Astrocyte (in vitro differentiated cells and primary cell): ENCODE results near the gene GPHN. TPM values are rescaled to one million over a fixed set of nuclear protein-coding genes. Genes with fewer than 3 reads are reported as not detected.

Experiments used
- DNase-seq: peaks from one replicate; pipeline ENCODE4 v3.0.0-alpha.2; 2010; ENCODE audit warnings: low read depth
- FAIRE-seq: peaks from 2 replicates; lab custom pipeline; 2011; peaks lifted over from hg19 to GRCh38; lab: Jason Lieb, UNC
- H2AFZ ChIP-seq: 2 replicates; pipeline ENCODE4 v1.6.0; 2012; ENCODE audit warnings: low read depth, low read length, inconsistent platforms
- H3K27ac ChIP-seq: 2 replicates; pipeline ENCODE4 v1.5.1; 2011; ENCODE audit warnings: low read depth, low read length, inconsistent platforms
- H3K27me3 ChIP-seq: 2 replicates; pipeline ENCODE4 v1.6.0; 2011; ENCODE audit warnings: low read length, inconsistent platforms; ENCODE audit not compliant: insufficient read depth
- H3K36me3 ChIP-seq: 2 replicates; pipeline ENCODE4 v1.5.1; 2011; ENCODE audit warnings: low read length, inconsistent platforms; ENCODE audit not compliant: insufficient read depth
- H3K4me1 ChIP-seq: 2 replicates; pipeline ENCODE4 v1.5.1; 2011; ENCODE audit warnings: low read length, inconsistent platforms; ENCODE audit not compliant: insufficient read depth
- H3K4me2 ChIP-seq: 2 replicates; pipeline ENCODE4 v1.6.0; 2012; ENCODE audit warnings: low read length, inconsistent platforms
- H3K4me3 ChIP-seq: 2 replicates; pipeline ENCODE4 v1.5.1; 2011; ENCODE audit warnings: low read depth, mild to moderate bottlenecking, low read length, inconsistent platforms; ENCODE audit not compliant: insufficient read depth
- H3K79me2 ChIP-seq: 2 replicates; pipeline ENCODE4 v1.6.0; 2012; ENCODE audit warnings: mild to moderate bottlenecking, low read length, inconsistent platforms; ENCODE audit not compliant: insufficient read depth
- H3K9ac ChIP-seq: 2 replicates; pipeline ENCODE4 v1.6.0; 2012; ENCODE audit warnings: mild to moderate bottlenecking, low read length, inconsistent platforms
- H3K9me3 ChIP-seq: 2 replicates; pipeline ENCODE4 v1.5.1; 2012; ENCODE audit warnings: low read depth, mild to moderate bottlenecking, low read length, inconsistent platforms; ENCODE audit not compliant: insufficient read depth
- H4K20me1 ChIP-seq: 2 replicates; pipeline ENCODE4 v1.6.0; 2012; ENCODE audit warnings: low read length, inconsistent platforms; ENCODE audit not compliant: insufficient read depth
- H3K27ac Mint-ChIP-seq: one replicate; pipeline ENCODE4 v1.8.0; 2021; ENCODE audit warnings: mild to moderate bottlenecking, mixed read lengths; ENCODE audit not compliant: unreplicated experiment
- H3K27me3 Mint-ChIP-seq: one replicate; pipeline ENCODE4 v1.8.0; 2021; ENCODE audit warnings: low read depth, mixed read lengths; ENCODE audit not compliant: unreplicated experiment
- H3K36me3 Mint-ChIP-seq: one replicate; pipeline ENCODE4 v1.8.0; 2021; ENCODE audit warnings: low read depth, mixed read lengths; ENCODE audit not compliant: unreplicated experiment
- H3K4me1 Mint-ChIP-seq: one replicate; pipeline ENCODE4 v1.8.0; 2021; ENCODE audit warnings: low read depth, mixed read lengths; ENCODE audit not compliant: unreplicated experiment
- H3K4me3 Mint-ChIP-seq: one replicate; pipeline ENCODE4 v1.8.0; 2021; ENCODE audit warnings: mild to moderate bottlenecking, moderate library complexity, mixed read lengths; ENCODE audit not compliant: unreplicated experiment
- H3K9me3 Mint-ChIP-seq: one replicate; pipeline ENCODE4 v1.8.0; 2021; ENCODE audit warnings: mild to moderate bottlenecking, mixed read lengths; ENCODE audit not compliant: unreplicated experiment
- EZH2 ChIP-seq: IDR thresholded peaks from 2 replicates; pipeline ENCODE4 v1.6.1; 2012; ENCODE audit warnings: mild to moderate bottlenecking, low read length, inconsistent platforms; ENCODE audit not compliant: insufficient read depth
- total RNA-seq: library from RNA; stranded (reverse); gene quantifications from 2 replicates; pipeline ENCODE4 v1.2.1, GENCODE V29; 2021
- TF ChIP-seq, protein P1 (sequence below): IDR thresholded peaks from 2 replicates; pipeline ENCODE4 v1.5.1; 2011; ENCODE audit warnings: low read depth, mild to moderate bottlenecking, inconsistent platforms, low read length, moderate library complexity; ENCODE audit not compliant: insufficient read depth

Gene GPHN
- total RNA-seq, 1 donor from 2014 or later: 6.9 TPM

DNA sequence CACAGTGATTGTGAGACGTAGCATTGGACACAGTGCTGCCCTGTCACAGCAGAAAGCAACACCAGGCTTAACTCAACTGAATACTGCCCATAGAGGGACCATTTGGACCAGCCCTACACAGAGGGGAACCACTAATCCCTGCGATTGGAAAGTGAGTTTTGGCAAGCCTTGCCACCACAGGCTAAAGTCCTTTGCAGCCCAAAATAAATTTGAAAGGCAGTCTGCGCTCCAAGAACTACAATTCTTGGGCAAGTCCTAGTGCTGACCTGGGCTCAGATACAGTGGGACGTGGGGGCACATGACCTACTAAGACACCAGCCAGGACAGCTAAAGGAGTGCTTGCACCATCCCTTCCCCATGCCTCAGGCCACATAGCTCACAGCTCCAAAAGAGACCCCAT lies 349.9 kb downstream of the GPHN start:
- H3K4me2 ChIP-seq: no peak overlapping the region
- no peak overlapping the region for H3K9ac ChIP-seq
- H3K27me3 ChIP-seq: no peaks in the 10 kb centered on the region
- H3K9me3 ChIP-seq: no peaks in the 10 kb centered on the region
- H3K4me3 ChIP-seq: no peak overlapping the region
- H3K4me3 Mint-ChIP-seq: no peak overlapping the region
- no peaks in the 10 kb centered on the region for H4K20me1 ChIP-seq
- H3K9me3 Mint-ChIP-seq: peaks cover 4% of the 10 kb centered on the region
- no peaks in the 10 kb centered on the region for H3K36me3 ChIP-seq
- no peak overlapping the region for H3K27ac Mint-ChIP-seq
- DNase-seq (no peak), FAIRE-seq (no peak)
- H2AFZ ChIP-seq: no peak overlapping the region
- no peaks in the 10 kb centered on the region for H3K4me1 ChIP-seq
- no peaks in the 10 kb centered on the region for H3K36me3 Mint-ChIP-seq
- no peaks in the 10 kb centered on the region for H3K4me1 Mint-ChIP-seq
- TF ChIP-seq, protein P1, sequence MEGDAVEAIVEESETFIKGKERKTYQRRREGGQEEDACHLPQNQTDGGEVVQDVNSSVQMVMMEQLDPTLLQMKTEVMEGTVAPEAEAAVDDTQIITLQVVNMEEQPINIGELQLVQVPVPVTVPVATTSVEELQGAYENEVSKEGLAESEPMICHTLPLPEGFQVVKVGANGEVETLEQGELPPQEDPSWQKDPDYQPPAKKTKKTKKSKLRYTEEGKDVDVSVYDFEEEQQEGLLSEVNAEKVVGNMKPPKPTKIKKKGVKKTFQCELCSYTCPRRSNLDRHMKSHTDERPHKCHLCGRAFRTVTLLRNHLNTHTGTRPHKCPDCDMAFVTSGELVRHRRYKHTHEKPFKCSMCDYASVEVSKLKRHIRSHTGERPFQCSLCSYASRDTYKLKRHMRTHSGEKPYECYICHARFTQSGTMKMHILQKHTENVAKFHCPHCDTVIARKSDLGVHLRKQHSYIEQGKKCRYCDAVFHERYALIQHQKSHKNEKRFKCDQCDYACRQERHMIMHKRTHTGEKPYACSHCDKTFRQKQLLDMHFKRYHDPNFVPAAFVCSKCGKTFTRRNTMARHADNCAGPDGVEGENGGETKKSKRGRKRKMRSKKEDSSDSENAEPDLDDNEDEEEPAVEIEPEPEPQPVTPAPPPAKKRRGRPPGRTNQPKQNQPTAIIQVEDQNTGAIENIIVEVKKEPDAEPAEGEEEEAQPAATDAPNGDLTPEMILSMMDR: no peak
- no peak for TF ChIP-seq EZH2
- H3K27ac ChIP-seq: no peak overlapping the region
- no peaks in the 10 kb centered on the region for H3K79me2 ChIP-seq
- H3K27me3 Mint-ChIP-seq: no peaks in the 10 kb centered on the region

- H3K4me3 Mint-ChIP-seq: no peak overlapping the region
- H3K9ac ChIP-seq: no peak overlapping the region
- H3K36me3 Mint-ChIP-seq: no peaks in the 10 kb centered on the region
- H3K27me3 Mint-ChIP-seq: no peaks in the 10 kb centered on the region
- H3K4me1 ChIP-seq: no peaks in the 10 kb centered on the region
- no peak overlapping the region for H2AFZ ChIP-seq
- H3K9me3 ChIP-seq: no peaks in the 10 kb centered on the region
- no peak overlapping the region for H3K4me3 ChIP-seq
- FAIRE-seq (no peak), DNase-seq (no peak)
- H3K27me3 ChIP-seq: no peaks in the 10 kb centered on the region
- H4K20me1 ChIP-seq: no peaks in the 10 kb centered on the region
- no peak overlapping the region for H3K27ac Mint-ChIP-seq
- H3K79me2 ChIP-seq: no peaks in the 10 kb centered on the region
- peaks cover 4% of the 10 kb centered on the region for H3K9me3 Mint-ChIP-seq
- no peak overlapping the region for H3K4me2 ChIP-seq
- TF ChIP-seq EZH2: no peak
- TF ChIP-seq, protein P1: no peak
- H3K4me1 Mint-ChIP-seq: no peaks in the 10 kb centered on the region
- no peak overlapping the region for H3K27ac ChIP-seq
- H3K36me3 ChIP-seq: no peaks in the 10 kb centered on the region
These were observed 351.2 kb downstream of the GPHN start for GRCh38 chr14:66859063-66859671.

- H3K27ac Mint-ChIP-seq: no peak overlapping the region
- Histone ChIP-seq H3K27ac (no peak overlapping the region), H3K4me2 (no peak overlapping the region), H3K27me3 (no peaks in the 10 kb centered on the region), H2AFZ (no peak overlapping the region), H3K9ac (no peak overlapping the region), H3K4me3 (no peak overlapping the region), H4K20me1 (no peaks in the 10 kb centered on the region), H3K9me3 (no peaks in the 10 kb centered on the region), H3K79me2 (no peaks in the 10 kb centered on the region), H3K36me3 (no peaks in the 10 kb centered on the region), H3K4me1 (no peaks in the 10 kb centered on the region)
- no peaks in the 10 kb centered on the region for H3K36me3 Mint-ChIP-seq
- TF ChIP-seq, protein P1: no peak
- no peak for TF ChIP-seq EZH2
- H3K9me3 Mint-ChIP-seq: peaks cover 4% of the 10 kb centered on the region
- no peaks in the 10 kb centered on the region for H3K4me1 Mint-ChIP-seq
- H3K4me3 Mint-ChIP-seq: no peak overlapping the region
- DNase-seq (no peak), FAIRE-seq (no peak)
- no peaks in the 10 kb centered on the region for H3K27me3 Mint-ChIP-seq
These were observed 373.6 kb downstream of the GPHN start for GRCh38 chr14:66881596-66881995.
